Smooth muscle cell (in vitro differentiated cells): Measurements from ENCODE around the gene KMT5C. TPM values are rescaled to one million over a fixed set of nuclear protein-coding genes. Genes with fewer than 3 reads are reported as not detected.

Source experiments
- DNase-seq: peaks from one replicate; lab custom pipeline; 2025; ENCODE audit not compliant: unreplicated experiment; lab: John Stamatoyannopoulos, UW
- H2AFZ ChIP-seq: fragments of 200-600 bp; sonication (generic); 2 replicates; pipeline ENCODE4 v1.6.0; 2016; ENCODE audit warnings: antibody characterized with exemption, low read depth, mild to moderate bottlenecking
- H3F3A ChIP-seq: fragments of 200-600 bp; sonication (generic); 2 replicates; pipeline ENCODE4 v1.6.0; 2017; ENCODE audit warnings: antibody characterized with exemption, low read depth
- H3K27ac ChIP-seq: fragments of 200-600 bp; sonication (generic); 2 replicates; pipeline ENCODE4 v1.5.1; 2016; ENCODE audit warnings: low read depth, mild to moderate bottlenecking
- H3K27me3 ChIP-seq: fragments of 200-600 bp; sonication (generic); 2 replicates; pipeline ENCODE4 v1.6.1; 2016; ENCODE audit warnings: low read depth, mild to moderate bottlenecking
- H3K36me3 ChIP-seq: fragments of 200-600 bp; sonication (generic); 2 replicates; pipeline ENCODE4 v1.5.1; 2016; ENCODE audit warnings: low read depth
- H3K4me1 ChIP-seq: fragments of 200-600 bp; sonication (generic); 2 replicates; pipeline ENCODE4 v1.5.1; 2016; ENCODE audit warnings: low read depth
- H3K4me2 ChIP-seq: fragments of 200-600 bp; sonication (generic); 2 replicates; pipeline ENCODE4 v1.6.0; 2016; ENCODE audit warnings: mild to moderate bottlenecking
- H3K4me3 ChIP-seq: fragments of 200-600 bp; sonication (generic); 2 replicates; pipeline ENCODE4 v1.5.1; 2016; ENCODE audit warnings: mild to moderate bottlenecking
- H3K79me2 ChIP-seq: fragments of 200-600 bp; sonication (generic); 2 replicates; pipeline ENCODE4 v1.6.0; 2016; ENCODE audit warnings: low read depth, mild to moderate bottlenecking
- H3K9ac ChIP-seq: fragments of 200-600 bp; sonication (generic); 2 replicates; pipeline ENCODE4 v1.6.0; 2016; ENCODE audit warnings: low read depth
- H3K9me3 ChIP-seq: fragments of 200-600 bp; sonication (generic); replicated peaks from 2 replicates; pipeline ENCODE4 v1.5.1; 2016; ENCODE audit warnings: low read depth
- H4K20me1 ChIP-seq: fragments of 200-600 bp; sonication (generic); 2 replicates; pipeline ENCODE4 v1.6.0; 2016; ENCODE audit warnings: low read depth
- CTCF ChIP-seq: fragments of 200-600 bp; sonication (generic); IDR thresholded peaks from 2 replicates; pipeline ENCODE4 v1.5.1; 2017; ENCODE audit warnings: borderline replicate concordance, mild to moderate bottlenecking, antibody characterized with exemption; ENCODE audit not compliant: insufficient read depth, poor library complexity, severe bottlenecking
- WGBS: methylation state at CpG from one replicate; pipeline ENCODE4 v1.1.7; 2016; ENCODE audit warnings: low lambda C conversion rate; 5-methylcytosine and 5-hydroxymethylcytosine counted together
- polyA plus RNA-seq: library from polyadenylated mRNA; unstranded; fragments of >200 nt; fragmentation: Nextera tagmentation; extraction: Ambion mirVana; gene quantifications from 2 replicates; pipeline ENCODE4 v1.2.1, GENCODE V29; 2016
- total RNA-seq: library from RNA; depleted of rRNA; stranded (reverse); fragments of >200 nt; gene quantifications from 2 replicates; pipeline ENCODE4 v1.2.3, GENCODE V29; 2014

Gene KMT5C
- total and polyA plus RNA-seq, 2 experiments from 2014 or later = 23.2 to 26.1 TPM

- Histone ChIP-seq H3K27me3 (no peaks in the 10 kb centered on the region), H3K79me2 (no peaks in the 10 kb centered on the region), H2AFZ (no peak overlapping the region), H3K9me3 (no peaks in the 10 kb centered on the region), H3K4me1 (no peaks in the 10 kb centered on the region), H3K4me2 (no peak overlapping the region), H3F3A (no peaks in the 10 kb centered on the region), H4K20me1 (no peaks in the 10 kb centered on the region), H3K36me3 (no peaks in the 10 kb centered on the region), H3K9ac (no peak overlapping the region), H3K4me3 (no peak overlapping the region), H3K27ac (no peak overlapping the region)
- DNase-seq = no peak
- TF ChIP-seq CTCF = no peak
- 64% methylated on average over 8 of the region's 8 CpGs for WGBS
Observed at GRCh38 chr19:55314396-55314795, 25.3 kb upstream of the KMT5C start.

- H3K4me1 ChIP-seq = no peaks in the 10 kb centered on the region
- H3K9ac ChIP-seq = no peak overlapping the region
- no peak overlapping the region for H2AFZ ChIP-seq
- WGBS = 93% methylated on average over 13 of the region's 13 CpGs
- DNase-seq = no peak
- H4K20me1 ChIP-seq = no peaks in the 10 kb centered on the region
- H3K4me3 ChIP-seq = no peak overlapping the region
- no peaks in the 10 kb centered on the region for H3K79me2 ChIP-seq
- no peaks in the 10 kb centered on the region for H3K27me3 ChIP-seq
- no peaks in the 10 kb centered on the region for H3F3A ChIP-seq
- no peak overlapping the region for H3K4me2 ChIP-seq
- H3K9me3 ChIP-seq = no peaks in the 10 kb centered on the region
- H3K36me3 ChIP-seq = no peaks in the 10 kb centered on the region
- no peak overlapping the region for H3K27ac ChIP-seq
- no peak for TF ChIP-seq CTCF
Observed at GRCh38 chr19:55315956-55316525, 23.6 kb upstream of the KMT5C start.

- H3K79me2 ChIP-seq = no peaks in the 10 kb centered on the region
- WGBS = 88% methylated on average over 8 of the region's 8 CpGs
- no peaks in the 10 kb centered on the region for H3K9me3 ChIP-seq
- H3K4me1 ChIP-seq = no peaks in the 10 kb centered on the region
- no peaks in the 10 kb centered on the region for H3F3A ChIP-seq
- H3K27ac ChIP-seq = no peak overlapping the region
- H3K4me2 ChIP-seq = no peak overlapping the region
- TF ChIP-seq CTCF = no peak
- no peaks in the 10 kb centered on the region for H4K20me1 ChIP-seq
- no peak overlapping the region for H3K9ac ChIP-seq
- no peaks in the 10 kb centered on the region for H3K27me3 ChIP-seq
- no peak for DNase-seq
- no peak overlapping the region for H3K4me3 ChIP-seq
- H2AFZ ChIP-seq = no peak overlapping the region
- H3K36me3 ChIP-seq = no peaks in the 10 kb centered on the region
Observed at GRCh38 chr19:55316646-55317045, 23.0 kb upstream of the KMT5C start.

GRCh38 chr19:55319785-55320184, 19.9 kb upstream of the KMT5C start:
- Histone ChIP-seq H3F3A (no peaks in the 10 kb centered on the region), H3K4me1 (no peaks in the 10 kb centered on the region), H3K9ac (no peak overlapping the region), H3K4me2 (peak overlapping the region; percentile 85), H4K20me1 (no peaks in the 10 kb centered on the region), H3K27me3 (no peaks in the 10 kb centered on the region), H3K9me3 (no peaks in the 10 kb centered on the region), H2AFZ (peak overlapping the region; percentile 84), H3K36me3 (no peaks in the 10 kb centered on the region), H3K79me2 (no peaks in the 10 kb centered on the region), H3K4me3 (peak overlapping the region; percentile 32), H3K27ac (no peak overlapping the region)
- TF ChIP-seq CTCF = no peak
- WGBS = 26% methylated on average over 21 of the region's 21 CpGs
- no peak for DNase-seq
